Suprapubic skin (tissue), 4 donors: ENCODE data around the gene SH3GL1. TPM values are rescaled to one million over a fixed set of nuclear protein-coding genes. Genes with fewer than 3 reads are reported as not detected.
"Not testable (repeated sequence)": the region's sequence is repeated elsewhere in the genome, so short reads cannot be mapped to it uniquely, and the experiment has no call there.

Experiments
- DNase-seq, 2 donors: peaks; one replicate each; pipeline ENCODE4 v3.0.0-alpha.2; 2019; ENCODE audit warnings: low spot score in 2 of 2
- H3K27ac ChIP-seq: fragments of 200-600 bp; sonication (generic); one replicate; pipeline ENCODE4 v1.5.1; 2019
- H3K27me3 ChIP-seq: fragments of 200-600 bp; sonication (generic); one replicate; pipeline ENCODE4 v1.5.1; 2019
- H3K36me3 ChIP-seq: fragments of 200-600 bp; sonication (generic); one replicate; pipeline ENCODE4 v1.5.1; 2019
- H3K4me1 ChIP-seq: fragments of 200-600 bp; sonication (generic); one replicate; pipeline ENCODE4 v1.5.1; 2019
- H3K4me3 ChIP-seq: fragments of 200-600 bp; sonication (generic); one replicate; pipeline ENCODE4 v1.5.1; 2019; ENCODE audit warnings: mild to moderate bottlenecking
- H3K9me3 ChIP-seq: fragments of 200-600 bp; sonication (generic); one replicate; pipeline ENCODE4 v1.5.1; 2019
- CTCF ChIP-seq, 2 donors: fragments of 200-600 bp in 1 of 2; fragments of 450-650 bp in 1 of 2; sonication (generic) in 1 of 2; IDR thresholded peaks; one replicate each; pipeline ENCODE4 v1.5.1; 2016 to 2019; ENCODE audit warnings: antibody characterized with exemption in 2 of 2, mild to moderate bottlenecking in 1 of 2, moderate library complexity in 1 of 2
- EP300 ChIP-seq: sonication (generic); formaldehyde crosslinking; IDR thresholded peaks from one replicate; pipeline ENCODE4 v1.6.1; 2017; ENCODE audit warnings: antibody characterized with exemption
- POLR2A ChIP-seq, 2 donors: fragments of 450-650 bp; IDR thresholded peaks; one replicate each; pipeline ENCODE4 v1.6.1; 2017; ENCODE audit warnings: antibody characterized with exemption in 2 of 2, mild to moderate bottlenecking in 2 of 2, moderate library complexity in 2 of 2
- POLR2AphosphoS5 ChIP-seq, 3 donors: sonication (generic); formaldehyde crosslinking; IDR thresholded peaks; one replicate each; pipeline ENCODE4 v1.6.1; 2017; ENCODE audit warnings: antibody characterized with exemption in 3 of 3
- WGBS: methylation state at CpG from one replicate; pipeline ENCODE4 v1.1.5; 2018; 5-methylcytosine and 5-hydroxymethylcytosine counted together
- total RNA-seq, 4 donors: library from RNA; depleted of rRNA; stranded (reverse); fragments of >200 nt; gene quantifications; one replicate each; pipeline ENCODE4 v1.1.0, GENCODE V29; 2016

SH3GL1 gene
- total RNA-seq, 4 donors from 2014 or later, result 67.0 to 103 (median 81.0) TPM

GRCh38 chr19:4337906-4338440 is 62.4 kb downstream of the SH3GL1 start:
- 8% methylated on average over 14 of the region's 14 CpGs for whole genome bisulfite sequencing
- Histone ChIP-seq H3K27ac (peak overlapping the region; percentile 92), H3K36me3 (no peaks in the 10 kb centered on the region), H3K27me3 (no peaks in the 10 kb centered on the region), H3K4me3 (peak overlapping the region; percentile 60), H3K4me1 (peaks cover 25% of the 10 kb centered on the region), H3K9me3 (no peaks in the 10 kb centered on the region)
- peak in 1 of 2 donors; percentile 65 for DNase-seq
- no peak for TF ChIP-seq EP300
- TF ChIP-seq POLR2AphosphoS5 (IDR thresholded peaks at IDR 0.05), result no peak
- TF ChIP-seq CTCF (IDR thresholded peaks at IDR 0.05), result no peak
- TF ChIP-seq POLR2A (IDR thresholded peaks at IDR 0.05), result no peak

- TF ChIP-seq POLR2A (IDR thresholded peaks at IDR 0.05) (no peak), EP300 (no peak), POLR2AphosphoS5 (IDR thresholded peaks at IDR 0.05) (no peak), CTCF (IDR thresholded peaks at IDR 0.05) (no peak)
- 92% methylated on average over 7 of the region's 7 CpGs for WGBS
- Histone ChIP-seq H3K27me3 (no peaks in the 10 kb centered on the region), H3K27ac (no peak overlapping the region), H3K4me1 (peaks cover 20% of the 10 kb centered on the region), H3K9me3 (no peaks in the 10 kb centered on the region), H3K36me3 (peaks cover 9% of the 10 kb centered on the region), H3K4me3 (no peak overlapping the region)
- DNase-seq, result no peak
Observed at GRCh38 chr19:4334929-4335570, 65.3 kb downstream of the SH3GL1 start.

GRCh38 chr19:4329858-4330257 is 70.5 kb downstream of the SH3GL1 start:
- H3K27me3 ChIP-seq, result no peaks in the 10 kb centered on the region
- H3K36me3 ChIP-seq, result peaks cover 13% of the 10 kb centered on the region
- H3K27ac ChIP-seq, result no peak overlapping the region
- H3K4me3 ChIP-seq, result no peak overlapping the region
- H3K4me1 ChIP-seq, result peaks cover 17% of the 10 kb centered on the region
- DNase-seq, result no peak
- TF ChIP-seq CTCF (IDR thresholded peaks at IDR 0.05) (no peak), POLR2AphosphoS5 (IDR thresholded peaks at IDR 0.05) (no peak), EP300 (no peak), POLR2A (IDR thresholded peaks at IDR 0.05) (no peak)
- H3K9me3 ChIP-seq, result no peaks in the 10 kb centered on the region
- WGBS, result 100% methylated on average over 11 of the region's 19 CpGs

- not testable (repeated sequence) for H3K9me3 ChIP-seq, H3K27ac ChIP-seq, DNase-seq, H3K27me3 ChIP-seq
- 57% methylated on average over 29 of the region's 35 CpGs for WGBS
- H3K36me3 ChIP-seq, result peaks cover 13% of the 10 kb centered on the region
- H3K4me3 ChIP-seq, result peak overlapping the region; percentile 25
- H3K4me1 ChIP-seq, result peaks cover 17% of the 10 kb centered on the region
Observed at GRCh38 chr19:4328991-4329681, 71.2 kb downstream of the SH3GL1 start.

GRCh38 chr19:4328243-4328990 is 71.9 kb downstream of the SH3GL1 start:
- peak overlapping the region; percentile 25 for H3K4me3 ChIP-seq
- DNase-seq, result peak; percentile 97
- H3K36me3 ChIP-seq, result peaks cover 13% of the 10 kb centered on the region
- H3K9me3 ChIP-seq, result no peaks in the 10 kb centered on the region
- H3K4me1 ChIP-seq, result peaks cover 17% of the 10 kb centered on the region
- no peak overlapping the region for H3K27ac ChIP-seq
- TF ChIP-seq CTCF (IDR thresholded peaks at IDR 0.05) (no peak), POLR2AphosphoS5 (IDR thresholded peaks at IDR 0.05) (no peak), EP300 (no peak), POLR2A (IDR thresholded peaks at IDR 0.05) (no peak)
- 26% methylated on average over 45 of the region's 49 CpGs for WGBS
- no peaks in the 10 kb centered on the region for H3K27me3 ChIP-seq
